GM21381 (cell line): ENCODE data around the gene PPM1M.
"Not testable (repeated sequence)": the region's sequence is repeated elsewhere in the genome, so short reads cannot be mapped to it uniquely, and the experiment has no call there.

Experiments
- ATAC-seq: cut with Tn5 transposase; IDR thresholded peaks from one replicate; pipeline ENCODE4 v1.9.1; 2021; ENCODE audit warnings: mild to moderate bottlenecking, moderate library complexity; ENCODE audit not compliant: unreplicated experiment

Gene PPM1M

DNA sequence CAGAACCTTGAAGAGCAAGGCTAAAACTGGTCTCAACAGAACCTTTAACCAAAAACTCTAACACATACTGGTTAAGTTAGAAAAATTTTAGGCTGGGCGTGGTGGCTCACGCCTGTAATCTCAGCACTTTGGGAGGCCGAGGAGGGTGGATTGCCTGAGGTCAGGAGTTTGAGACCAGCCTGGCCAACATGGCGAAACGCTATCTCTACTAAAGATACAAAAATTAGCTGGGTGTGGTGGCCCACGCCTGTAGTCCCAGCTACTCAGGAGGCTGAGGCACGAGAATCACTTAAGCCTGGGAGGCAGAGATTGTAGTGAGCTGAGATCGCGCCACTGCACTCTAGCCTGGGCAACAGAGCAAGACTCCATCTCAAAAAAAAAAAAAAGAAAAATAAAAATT lies 26.6 kb downstream of the PPM1M start:
- ATAC-seq: not testable (repeated sequence)

DNA sequence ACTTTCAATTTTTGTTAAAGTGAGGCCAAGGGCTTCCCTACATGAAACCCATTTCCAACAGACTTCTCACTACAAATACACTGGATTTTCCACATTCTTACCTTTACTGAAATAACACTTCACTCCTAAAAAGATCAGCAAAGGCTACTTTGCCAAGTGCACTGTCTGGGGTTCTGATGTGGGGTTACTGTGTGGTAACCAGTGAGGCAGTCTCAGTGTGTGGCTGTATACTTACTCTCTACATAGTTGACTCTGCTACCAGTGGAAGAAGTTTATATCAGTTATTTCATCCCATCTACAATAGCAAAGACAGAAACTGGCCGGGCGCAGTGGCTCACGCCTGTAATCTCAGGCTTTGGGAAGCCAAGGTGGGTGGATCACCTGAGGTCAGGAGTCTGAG lies 27.3 kb downstream of the PPM1M start:
- ATAC-seq: no peak

- not testable (repeated sequence) for ATAC-seq
Observed at GRCh38 chr3:52274781-52275180, 29.2 kb downstream of the PPM1M start.

GRCh38 chr3:52277071-52277964 lies 31.8 kb downstream of the PPM1M start:
- ATAC-seq: peak; percentile 27

GRCh38 chr3:52277972-52278509 lies 32.5 kb downstream of the PPM1M start:
- peak; percentile 62 for ATAC-seq

GRCh38 chr3:52278510-52279069 lies 33.0 kb downstream of the PPM1M start, which contains the start of gene WDR82:
WDR82 (minus strand) TSS chr3:52278649; CDS start chr3:52278361, 288 bp downstream.
- ATAC-seq: peak; percentile 87

DNA sequence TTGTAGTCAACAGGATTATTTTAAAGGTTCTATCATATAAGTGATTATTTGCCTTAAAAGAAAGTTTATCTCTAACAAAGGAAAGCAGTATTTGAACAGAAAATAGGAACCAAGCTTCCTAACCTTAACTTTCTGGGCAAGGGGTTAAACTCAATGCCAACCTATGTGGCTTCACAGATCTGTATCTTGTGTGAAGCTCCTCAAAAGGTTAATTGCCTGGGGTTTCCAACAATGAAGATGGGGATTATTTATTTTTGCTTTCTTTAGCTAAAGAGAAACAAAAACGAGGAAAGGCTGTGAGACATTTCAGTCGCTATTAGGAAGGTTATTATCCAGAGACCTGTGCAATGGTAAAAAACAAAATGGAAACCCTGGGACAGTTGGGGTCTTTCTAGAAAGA lies 34.0 kb downstream of the PPM1M start:
- no peak for ATAC-seq

DNA sequence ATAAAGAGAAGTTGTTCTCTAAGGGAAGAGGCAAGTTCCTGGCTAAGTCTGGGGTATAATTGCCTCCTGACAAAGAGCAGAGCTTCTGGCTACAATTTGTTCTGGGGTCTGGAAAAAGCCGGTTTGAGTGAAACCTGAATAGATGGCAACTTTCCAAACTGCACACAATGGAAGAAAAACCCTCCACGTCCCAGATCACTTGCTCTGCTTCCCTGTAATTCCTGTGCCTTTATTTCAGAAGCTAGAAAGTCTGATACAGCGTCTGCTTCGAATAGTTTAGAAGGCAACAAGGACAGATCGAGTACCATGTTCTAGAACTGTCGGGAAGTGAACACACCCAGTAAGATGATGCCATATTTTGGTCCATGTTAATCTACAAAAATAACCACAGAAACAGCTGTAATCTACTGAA lies 34.5 kb downstream of the PPM1M start:
- ATAC-seq: no peak

GRCh38 chr3:52281981-52282801 lies 36.6 kb downstream of the PPM1M start:
- ATAC-seq: no peak

GRCh38 chr3:52283306-52283705 lies 37.7 kb downstream of the PPM1M start:
- no peak for ATAC-seq

DNA sequence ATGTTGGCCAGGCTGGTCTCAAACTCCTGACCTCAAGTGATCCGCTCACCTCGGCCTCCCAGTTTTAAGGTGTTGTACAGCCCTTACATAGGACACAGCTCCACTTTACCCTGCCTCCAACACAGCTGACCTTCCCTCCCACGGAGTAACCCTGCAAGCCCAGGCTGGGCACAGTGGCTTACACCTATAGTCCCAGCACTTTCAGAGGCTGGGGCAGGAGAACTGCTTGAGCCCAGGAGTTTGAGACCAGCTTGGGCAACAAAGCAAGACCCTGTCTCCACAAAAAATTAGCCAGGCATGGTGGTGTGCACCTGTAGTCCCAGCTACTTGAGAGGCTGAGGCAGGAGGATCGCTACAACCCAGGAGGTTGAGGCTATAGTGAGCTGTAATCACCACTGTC lies 38.5 kb downstream of the PPM1M start:
- ATAC-seq: not testable (repeated sequence)

DNA sequence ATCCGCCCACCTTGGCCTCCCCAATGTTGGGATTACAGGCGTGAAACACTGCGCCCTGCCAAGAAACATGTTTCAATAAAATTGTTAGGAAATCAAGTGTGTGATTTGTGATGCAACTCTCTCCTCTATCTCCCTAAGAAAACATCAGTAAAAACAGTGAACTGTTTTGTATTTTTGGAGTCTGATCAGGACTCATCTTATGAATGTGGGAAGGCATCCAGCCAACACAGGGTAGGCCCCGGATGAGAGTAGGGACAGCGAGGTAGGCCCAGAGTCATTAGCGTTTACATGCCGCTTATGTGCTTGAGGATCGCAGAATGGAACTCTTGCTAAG lies 41.2 kb downstream of the PPM1M start:
- no peak for ATAC-seq

- no peak for ATAC-seq
Observed at GRCh38 chr3:52288674-52289073, 43.1 kb downstream of the PPM1M start.

GRCh38 chr3:52289338-52289746 lies 43.8 kb downstream of the PPM1M start:
- no peak for ATAC-seq

DNA sequence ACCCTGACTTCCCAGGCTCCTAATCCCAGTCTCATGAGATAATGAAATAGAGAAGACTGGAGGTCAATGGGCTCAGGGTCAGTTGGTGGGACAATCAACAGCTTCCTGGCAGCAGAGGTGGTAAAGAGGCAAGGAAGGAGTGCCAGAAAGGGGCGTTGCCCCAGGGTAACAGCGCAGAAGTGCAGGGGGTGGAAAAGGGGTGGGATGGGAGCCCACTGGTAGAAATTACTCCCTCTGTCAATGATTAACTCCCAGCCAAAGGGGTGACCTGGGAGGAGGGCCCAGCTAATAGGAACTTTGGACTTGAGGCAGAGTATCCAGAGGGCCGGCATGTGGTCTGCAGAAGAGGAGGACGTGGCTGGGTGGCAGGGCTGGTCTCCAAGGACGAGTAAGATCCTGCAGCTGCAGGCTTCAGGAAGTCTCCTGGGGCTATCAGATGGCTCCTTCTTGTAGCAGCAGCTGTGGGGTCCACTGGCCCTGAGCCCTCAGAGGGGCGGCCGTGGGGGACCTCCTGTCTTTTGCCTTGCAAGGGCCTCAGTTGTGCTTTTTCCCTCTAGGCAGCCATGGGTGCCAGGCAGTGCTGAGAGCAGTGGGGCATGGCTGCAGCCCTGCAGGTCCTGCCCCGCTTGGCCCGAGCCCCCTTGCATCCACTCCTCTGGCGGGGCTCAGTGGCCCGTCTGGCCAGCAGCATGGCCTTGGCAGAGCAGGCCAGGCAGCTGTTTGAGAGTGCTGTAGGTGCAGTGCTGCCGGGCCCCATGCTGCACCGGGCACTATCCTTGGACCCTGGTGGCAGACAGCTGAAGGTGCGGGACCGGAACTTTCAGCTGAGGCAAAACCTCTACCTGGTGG lies 44.4 kb downstream of the PPM1M start:
- ATAC-seq: no peak

DNA sequence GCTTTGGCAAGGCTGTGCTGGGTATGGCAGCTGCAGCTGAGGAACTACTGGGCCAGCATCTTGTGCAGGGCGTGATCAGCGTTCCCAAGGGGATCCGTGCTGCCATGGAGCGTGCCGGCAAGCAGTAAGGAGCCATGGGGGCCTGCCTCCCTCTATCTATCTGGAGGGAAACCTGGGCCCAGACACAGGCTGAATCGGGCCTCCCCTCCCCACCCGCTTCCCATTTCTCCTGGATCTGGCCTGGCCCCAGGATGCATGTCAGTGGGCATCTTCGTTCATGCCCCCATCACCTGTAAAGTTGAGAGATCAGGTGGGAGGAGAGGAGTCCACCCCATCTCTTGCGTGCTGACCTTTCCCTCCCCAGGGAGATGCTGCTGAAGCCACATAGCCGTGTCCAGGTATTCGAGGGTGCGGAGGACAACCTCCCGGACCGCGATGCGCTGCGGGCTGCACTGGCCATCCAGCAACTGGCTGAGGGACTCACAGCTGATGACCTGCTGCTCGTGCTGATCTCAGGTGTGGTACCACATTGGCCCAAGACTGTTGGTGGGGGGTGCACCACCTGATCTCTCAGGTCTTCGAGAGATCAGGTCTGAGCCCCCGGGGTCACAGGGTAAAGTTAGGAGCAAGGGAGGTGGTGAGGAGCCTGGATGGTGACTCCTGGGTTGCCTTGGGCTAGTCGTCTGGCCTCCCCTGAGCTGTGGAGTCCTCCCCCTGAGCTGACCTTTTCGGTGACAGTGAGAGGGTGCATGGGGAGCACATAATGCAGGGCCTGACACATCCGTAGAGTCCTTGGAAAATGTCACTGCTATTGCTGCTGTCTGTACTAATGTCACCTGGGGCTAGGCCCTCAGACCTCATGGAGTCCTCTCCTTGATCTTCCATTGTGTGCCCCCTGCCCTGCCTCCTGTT lies 45.3 kb downstream of the PPM1M start:
- ATAC-seq: no peak

DNA sequence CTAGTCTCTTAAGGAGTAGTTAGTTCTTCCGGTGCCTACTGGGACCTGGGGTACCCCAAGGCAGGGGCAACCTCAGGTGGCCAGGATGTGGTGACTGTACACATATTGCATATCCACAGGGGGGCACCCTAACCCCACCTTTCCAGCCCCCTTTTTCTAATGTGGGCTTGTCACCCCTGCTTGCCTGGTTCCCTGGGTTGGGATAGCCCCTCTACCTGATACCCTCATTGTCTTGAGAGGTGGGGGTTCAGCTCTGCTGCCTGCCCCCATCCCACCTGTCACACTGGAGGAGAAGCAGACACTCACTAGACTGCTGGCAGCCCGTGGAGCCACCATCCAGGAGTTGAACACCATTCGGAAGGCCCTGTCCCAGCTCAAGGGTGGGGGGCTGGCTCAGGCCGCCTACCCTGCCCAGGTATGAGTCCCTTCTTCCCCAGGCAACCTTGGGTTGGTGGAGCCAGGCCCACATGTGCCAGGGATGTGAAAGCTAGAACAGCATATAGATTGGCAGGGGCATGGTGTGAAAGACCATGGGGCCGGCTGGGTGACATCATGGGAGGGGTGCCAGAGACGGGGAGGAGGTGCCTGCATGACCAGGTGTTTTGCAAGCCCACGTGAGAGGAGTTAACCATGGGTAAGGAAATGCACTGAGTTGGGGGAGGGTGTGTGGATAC lies 46.1 kb downstream of the PPM1M start:
- no peak for ATAC-seq

GRCh38 chr3:52292247-52293065 lies 46.9 kb downstream of the PPM1M start:
- ATAC-seq: no peak
